Measurements from ENCODE around the gene VTI1A.
"Not testable (repeated sequence)": the region's sequence is repeated elsewhere in the genome, so short reads cannot be mapped to it uniquely, and the experiment has no call there.

The VTI1A gene

DNA sequence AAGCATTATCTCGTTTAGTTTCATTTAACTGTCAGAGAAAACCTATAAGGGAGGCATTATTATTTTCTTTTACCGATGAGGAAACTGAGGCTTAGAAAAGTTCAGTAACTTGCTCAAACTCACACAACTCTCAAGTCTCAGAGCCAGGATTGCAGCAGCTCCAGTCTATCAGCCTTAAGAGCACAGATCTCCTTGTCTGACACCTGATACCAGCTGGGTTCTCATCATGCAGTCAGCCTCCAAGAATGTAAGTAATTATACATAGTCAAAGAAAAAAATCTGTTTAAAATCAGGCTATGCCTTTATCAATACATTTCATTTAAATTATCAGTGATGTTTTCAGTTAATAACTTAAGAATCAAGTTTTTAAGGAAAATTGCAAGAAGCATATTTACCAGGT, 266.4 kb downstream of the VTI1A start:
- H3K27me3 Mint-ChIP-seq, result no peaks in the 10 kb centered on the region
- H3K4me3 Mint-ChIP-seq, result no peak overlapping the region
- H3K4me1 Mint-ChIP-seq (ENCODE audit: low read depth), result no peaks in the 10 kb centered on the region
- no peak overlapping the region for H3K27ac Mint-ChIP-seq
- no peaks in the 10 kb centered on the region for H3K9me3 Mint-ChIP-seq
- H3K36me3 Mint-ChIP-seq (ENCODE audit: low read depth), result peaks cover 22% of the 10 kb centered on the region

DNA sequence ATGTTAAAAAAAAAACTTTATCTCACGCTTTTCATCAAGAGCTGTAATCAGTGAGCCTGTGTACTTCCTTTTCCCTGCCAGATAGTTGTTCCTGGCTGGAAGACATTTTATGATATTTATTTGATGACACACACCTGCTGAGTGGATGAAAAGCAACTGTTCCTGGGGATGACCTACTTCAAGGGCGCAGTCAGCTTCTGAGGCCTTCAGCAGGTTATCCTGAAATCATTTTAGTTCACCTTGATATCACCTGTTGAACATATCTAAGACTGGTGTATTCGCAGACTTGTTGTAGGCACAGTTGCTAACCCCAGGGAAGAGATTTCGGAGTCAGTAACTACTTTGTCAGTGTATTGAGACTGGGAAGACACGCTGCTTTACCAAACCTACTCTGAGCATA, 268.6 kb downstream of the VTI1A start:
- no peaks in the 10 kb centered on the region for H3K27me3 Mint-ChIP-seq
- no peaks in the 10 kb centered on the region for H3K4me1 Mint-ChIP-seq (ENCODE audit: low read depth)
- H3K4me3 Mint-ChIP-seq, result no peak overlapping the region
- no peak overlapping the region for H3K27ac Mint-ChIP-seq
- H3K9me3 Mint-ChIP-seq, result no peaks in the 10 kb centered on the region
- peaks cover 22% of the 10 kb centered on the region for H3K36me3 Mint-ChIP-seq (ENCODE audit: low read depth)

DNA sequence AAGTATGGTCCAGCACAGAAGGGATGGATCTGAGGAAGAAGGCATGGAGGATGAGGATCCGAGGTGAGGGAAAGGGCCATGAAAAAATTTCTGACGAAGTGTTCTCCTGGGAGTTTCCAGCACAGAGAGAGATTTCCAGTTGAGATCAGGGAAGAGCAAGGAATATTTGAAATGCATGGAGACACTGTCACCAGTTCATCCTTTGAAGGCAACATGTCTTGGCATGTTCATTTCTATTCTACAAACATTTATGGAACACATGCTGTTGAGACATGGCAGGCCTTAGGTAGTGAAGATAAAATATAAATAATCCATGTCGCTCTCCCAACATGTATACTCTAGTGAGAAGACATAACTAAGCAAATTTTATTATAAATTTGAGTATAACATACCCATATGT, 269.1 kb downstream of the VTI1A start:
- H3K4me1 Mint-ChIP-seq (ENCODE audit: low read depth), result no peaks in the 10 kb centered on the region
- H3K9me3 Mint-ChIP-seq, result no peaks in the 10 kb centered on the region
- peaks cover 22% of the 10 kb centered on the region for H3K36me3 Mint-ChIP-seq (ENCODE audit: low read depth)
- no peaks in the 10 kb centered on the region for H3K27me3 Mint-ChIP-seq
- no peak overlapping the region for H3K4me3 Mint-ChIP-seq
- no peak overlapping the region for H3K27ac Mint-ChIP-seq

DNA sequence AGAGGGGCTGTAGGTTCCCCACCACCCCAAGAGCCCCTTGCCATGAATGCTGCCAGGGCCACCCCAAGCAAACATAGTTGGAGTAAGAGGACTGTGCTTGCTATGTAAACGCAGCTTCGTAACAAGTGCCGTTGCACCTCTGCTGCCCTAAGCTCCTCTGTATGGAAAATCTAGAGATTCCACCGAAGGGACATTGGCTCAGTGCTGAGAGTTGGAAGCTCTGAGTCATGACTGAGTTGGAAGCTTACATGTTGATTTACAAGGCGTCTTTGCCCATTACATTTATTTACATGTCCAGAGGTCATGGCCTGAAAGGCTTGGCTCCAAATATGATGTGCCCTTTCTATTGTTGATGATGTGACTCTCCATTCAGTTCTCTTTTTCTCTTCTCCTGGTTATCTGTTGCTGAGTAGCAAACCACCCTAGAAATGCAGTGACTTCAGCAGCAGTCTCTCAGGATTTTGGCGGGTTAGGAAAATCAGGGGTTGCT, 270.0 kb downstream of the VTI1A start:
- Mint-ChIP-seq H3K9me3 (no peaks in the 10 kb centered on the region), H3K4me3 (no peak overlapping the region), H3K4me1 (ENCODE audit: low read depth) (no peaks in the 10 kb centered on the region), H3K36me3 (ENCODE audit: low read depth) (peaks cover 21% of the 10 kb centered on the region), H3K27me3 (no peaks in the 10 kb centered on the region), H3K27ac (no peak overlapping the region)

DNA sequence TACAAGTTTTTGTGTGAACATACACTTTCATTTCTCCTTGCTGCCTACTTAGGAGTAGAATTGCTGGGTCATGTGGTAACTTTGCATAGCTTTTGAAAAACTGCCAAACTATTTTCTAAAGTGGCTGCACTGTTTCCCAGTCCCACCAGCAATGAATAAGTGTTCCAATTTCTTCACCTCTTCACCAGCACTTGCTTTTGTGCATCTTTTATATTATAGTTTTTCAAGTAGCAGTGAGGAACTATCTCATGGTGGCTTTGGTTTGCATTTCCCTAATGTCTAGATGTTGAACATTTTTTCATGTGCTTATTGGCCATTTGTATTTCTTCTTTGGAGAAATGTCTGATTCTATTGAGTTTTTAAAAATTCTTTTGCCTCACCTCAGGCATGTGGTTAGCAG, 273.2 kb downstream of the VTI1A start:
- peaks cover 10% of the 10 kb centered on the region for H3K36me3 Mint-ChIP-seq (ENCODE audit: low read depth)
- H3K27ac Mint-ChIP-seq, result no peak overlapping the region
- H3K27me3 Mint-ChIP-seq, result no peaks in the 10 kb centered on the region
- no peaks in the 10 kb centered on the region for H3K4me1 Mint-ChIP-seq (ENCODE audit: low read depth)
- no peaks in the 10 kb centered on the region for H3K9me3 Mint-ChIP-seq
- H3K4me3 Mint-ChIP-seq, result no peak overlapping the region

DNA sequence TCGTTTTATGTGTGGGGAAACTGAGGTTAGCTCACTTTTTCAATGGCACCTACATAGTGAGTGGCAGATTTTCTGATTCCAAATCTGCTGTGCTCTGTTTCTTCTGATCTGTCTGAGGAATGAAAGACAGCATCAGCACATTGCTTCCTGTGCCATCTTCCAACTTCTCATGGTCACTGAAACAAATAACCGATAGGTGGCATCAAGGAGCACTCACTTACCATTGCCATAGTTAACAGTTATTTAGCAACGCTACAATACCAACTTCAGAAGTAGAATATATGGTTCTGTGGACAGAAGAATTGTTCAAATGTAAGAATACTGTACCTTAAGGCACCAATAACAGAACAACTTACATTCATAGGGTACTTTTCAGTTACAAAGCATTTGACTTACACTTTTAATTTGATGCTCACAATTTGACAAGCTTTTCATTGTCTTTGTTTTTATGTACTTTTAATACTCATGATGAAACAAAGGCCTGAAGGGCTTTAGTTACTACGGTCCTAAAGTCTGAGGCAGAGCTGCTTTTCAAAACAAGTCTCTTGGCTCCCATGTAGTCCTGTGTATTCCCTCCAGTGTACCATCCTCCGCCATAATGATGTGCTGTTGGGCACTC, 274.2 kb downstream of the VTI1A start:
- Mint-ChIP-seq H3K27ac (no peak overlapping the region), H3K4me1 (ENCODE audit: low read depth) (no peaks in the 10 kb centered on the region), H3K4me3 (no peak overlapping the region), H3K36me3 (ENCODE audit: low read depth) (no peaks in the 10 kb centered on the region), H3K9me3 (no peaks in the 10 kb centered on the region), H3K27me3 (no peaks in the 10 kb centered on the region)

DNA sequence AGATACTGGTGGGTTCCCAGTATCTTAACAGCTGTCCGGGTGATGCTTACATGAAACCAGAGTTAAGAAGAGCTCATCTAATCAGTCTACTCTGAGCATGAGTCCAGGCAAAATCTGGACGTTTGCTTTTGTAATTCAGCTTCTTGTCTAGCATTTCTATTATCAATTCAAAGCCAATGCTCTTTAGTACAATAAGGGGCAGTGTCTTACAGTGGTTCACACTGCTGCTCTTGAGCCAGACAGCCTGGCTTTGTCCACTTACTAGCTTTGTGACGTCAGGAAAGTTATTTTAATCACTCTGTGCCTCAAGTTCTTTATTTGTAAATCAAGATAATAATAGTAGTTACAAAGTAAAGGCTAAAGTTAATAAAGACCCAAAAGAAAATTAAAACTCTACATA, 275.7 kb downstream of the VTI1A start:
- Mint-ChIP-seq H3K4me3 (no peak overlapping the region), H3K9me3 (no peaks in the 10 kb centered on the region), H3K36me3 (ENCODE audit: low read depth) (no peaks in the 10 kb centered on the region), H3K27me3 (no peaks in the 10 kb centered on the region), H3K27ac (no peak overlapping the region), H3K4me1 (ENCODE audit: low read depth) (no peaks in the 10 kb centered on the region)

DNA sequence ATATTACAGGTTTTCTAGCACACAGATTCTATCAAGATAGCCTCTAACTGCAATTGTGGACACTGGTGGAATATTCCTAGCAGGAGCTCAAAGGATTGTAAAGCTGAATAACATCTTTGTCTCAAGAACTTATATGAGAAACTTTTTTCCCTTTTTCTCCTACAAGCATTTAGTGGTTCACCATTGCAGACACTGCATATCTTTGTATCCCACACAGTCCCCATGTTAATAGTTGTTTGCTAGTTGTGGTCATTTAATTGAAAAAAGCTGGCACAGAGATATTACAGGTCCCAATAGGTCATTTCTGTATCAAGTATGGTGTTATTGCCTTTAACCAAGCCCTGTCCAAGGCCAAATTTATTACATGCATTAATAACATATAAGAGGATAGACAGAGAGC, 276.9 kb downstream of the VTI1A start:
- Mint-ChIP-seq H3K27ac (no peak overlapping the region), H3K9me3 (no peaks in the 10 kb centered on the region), H3K27me3 (no peaks in the 10 kb centered on the region), H3K36me3 (ENCODE audit: low read depth) (no peaks in the 10 kb centered on the region), H3K4me3 (no peak overlapping the region), H3K4me1 (ENCODE audit: low read depth) (no peaks in the 10 kb centered on the region)

DNA sequence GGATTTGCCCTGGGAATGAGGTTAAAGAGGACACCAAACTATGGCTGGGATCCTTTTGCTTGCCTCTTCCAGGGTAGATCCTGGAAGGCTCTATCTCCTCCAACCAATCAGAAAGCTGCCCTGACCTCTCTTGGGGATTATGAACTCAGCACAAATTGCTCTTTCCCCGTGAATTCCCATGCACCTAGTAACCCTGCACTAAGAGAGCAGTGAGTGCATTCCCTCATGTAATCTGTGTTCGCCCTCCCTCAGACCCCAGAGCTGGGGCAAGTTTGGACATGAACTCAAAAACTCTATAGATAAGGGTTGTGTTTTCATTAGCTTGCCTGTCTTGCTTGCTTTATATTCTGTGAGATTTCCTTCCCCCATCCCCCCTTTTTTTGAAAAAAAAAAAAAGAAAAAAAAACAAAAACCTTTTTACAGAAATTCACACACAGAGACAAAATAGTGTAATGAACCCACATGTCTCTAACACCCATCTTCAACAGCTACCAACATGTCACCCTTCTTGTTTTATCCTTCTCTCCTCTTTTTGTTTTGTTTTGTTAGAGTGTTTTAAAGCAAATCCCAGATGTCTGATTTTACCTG, 277.5 kb downstream of the VTI1A start:
- no peaks in the 10 kb centered on the region for H3K36me3 Mint-ChIP-seq (ENCODE audit: low read depth)
- H3K27ac Mint-ChIP-seq, result no peak overlapping the region
- no peak overlapping the region for H3K4me3 Mint-ChIP-seq
- no peaks in the 10 kb centered on the region for H3K9me3 Mint-ChIP-seq
- no peaks in the 10 kb centered on the region for H3K27me3 Mint-ChIP-seq
- no peaks in the 10 kb centered on the region for H3K4me1 Mint-ChIP-seq (ENCODE audit: low read depth)

DNA sequence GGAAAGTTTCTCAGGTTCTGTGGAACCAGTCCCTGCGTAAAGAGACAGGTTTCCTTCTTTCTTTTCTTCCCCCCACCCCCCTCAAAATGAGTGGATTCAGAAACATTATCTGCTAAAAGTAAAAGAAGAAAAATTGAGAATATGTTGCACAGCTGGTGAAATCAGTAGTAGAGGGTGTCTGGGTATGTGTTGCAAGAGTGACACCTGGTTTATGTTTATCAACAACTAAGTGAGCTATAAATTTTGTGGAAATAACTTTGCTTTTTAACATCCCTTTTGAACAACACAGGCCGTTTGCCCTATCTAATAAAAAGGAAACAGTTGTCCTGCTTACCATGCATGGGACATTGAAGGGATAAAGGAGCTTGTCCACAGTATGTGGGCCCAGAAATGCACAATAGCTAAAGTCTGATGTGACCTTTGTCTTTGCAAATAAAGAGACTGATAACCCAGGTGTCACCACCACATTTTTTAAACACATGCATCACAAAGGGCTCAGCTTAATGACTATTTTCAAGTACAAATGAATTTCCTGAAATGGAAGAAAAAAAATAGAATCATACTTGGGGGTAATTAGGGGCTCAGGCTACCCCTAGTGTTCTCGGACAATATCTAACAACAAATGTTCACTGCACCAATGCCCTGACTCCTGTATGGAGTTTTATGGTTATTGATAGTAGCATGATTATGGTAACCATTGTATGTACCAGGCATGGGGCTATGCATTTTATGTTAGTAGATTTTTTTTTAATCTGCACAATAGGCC, 281.3 kb downstream of the VTI1A start:
- no peak overlapping the region for H3K27ac Mint-ChIP-seq
- no peaks in the 10 kb centered on the region for H3K9me3 Mint-ChIP-seq
- H3K4me3 Mint-ChIP-seq, result no peak overlapping the region
- H3K4me1 Mint-ChIP-seq (ENCODE audit: low read depth), result no peaks in the 10 kb centered on the region
- H3K36me3 Mint-ChIP-seq (ENCODE audit: low read depth), result no peaks in the 10 kb centered on the region
- H3K27me3 Mint-ChIP-seq, result no peaks in the 10 kb centered on the region

DNA sequence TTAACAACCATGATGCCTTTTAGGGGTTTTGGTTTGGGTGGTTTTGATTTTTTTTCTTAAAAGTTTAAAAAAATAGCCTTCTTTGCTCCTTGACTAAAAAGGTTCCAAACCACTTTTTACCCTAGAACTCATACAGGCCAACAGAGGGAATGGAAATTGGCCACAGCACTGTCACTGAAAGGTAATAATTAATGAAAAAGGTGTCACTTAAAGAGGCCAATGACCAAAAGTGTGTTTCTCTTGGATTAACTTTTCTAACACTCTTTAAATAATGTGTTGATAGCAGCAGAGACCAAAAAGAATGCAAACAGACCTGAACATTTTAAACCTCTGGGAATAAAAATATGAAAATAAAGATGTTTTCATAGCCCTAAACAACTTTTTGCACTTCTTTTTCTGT, 282.0 kb downstream of the VTI1A start:
- Mint-ChIP-seq H3K27ac (no peak overlapping the region), H3K27me3 (no peaks in the 10 kb centered on the region), H3K36me3 (ENCODE audit: low read depth) (peaks cover 1% of the 10 kb centered on the region), H3K4me3 (no peak overlapping the region), H3K4me1 (ENCODE audit: low read depth) (no peaks in the 10 kb centered on the region), H3K9me3 (no peaks in the 10 kb centered on the region)

DNA sequence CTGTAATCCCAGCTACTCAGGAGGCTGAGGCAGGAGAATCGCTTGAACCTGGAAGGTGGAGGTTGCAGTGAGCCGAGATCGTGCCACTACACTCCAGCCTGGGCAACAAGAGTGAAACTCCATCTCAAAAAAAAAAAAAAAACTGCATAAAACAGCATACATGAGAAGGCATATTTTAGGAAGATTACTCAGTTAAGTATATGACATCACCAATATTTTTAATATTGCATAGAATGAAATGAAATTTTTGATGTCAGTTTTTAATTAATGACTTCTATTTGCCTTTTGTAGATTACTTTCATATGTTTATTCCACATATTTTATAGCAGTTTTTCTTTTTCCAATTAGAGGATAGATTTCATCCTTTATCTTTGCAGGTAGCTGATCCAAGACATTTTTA, 284.4 kb downstream of the VTI1A start:
- not testable (repeated sequence) for H3K4me1 Mint-ChIP-seq (ENCODE audit: low read depth); H3K9me3 Mint-ChIP-seq; H3K36me3 Mint-ChIP-seq (ENCODE audit: low read depth); H3K4me3 Mint-ChIP-seq; H3K27ac Mint-ChIP-seq; H3K27me3 Mint-ChIP-seq

DNA sequence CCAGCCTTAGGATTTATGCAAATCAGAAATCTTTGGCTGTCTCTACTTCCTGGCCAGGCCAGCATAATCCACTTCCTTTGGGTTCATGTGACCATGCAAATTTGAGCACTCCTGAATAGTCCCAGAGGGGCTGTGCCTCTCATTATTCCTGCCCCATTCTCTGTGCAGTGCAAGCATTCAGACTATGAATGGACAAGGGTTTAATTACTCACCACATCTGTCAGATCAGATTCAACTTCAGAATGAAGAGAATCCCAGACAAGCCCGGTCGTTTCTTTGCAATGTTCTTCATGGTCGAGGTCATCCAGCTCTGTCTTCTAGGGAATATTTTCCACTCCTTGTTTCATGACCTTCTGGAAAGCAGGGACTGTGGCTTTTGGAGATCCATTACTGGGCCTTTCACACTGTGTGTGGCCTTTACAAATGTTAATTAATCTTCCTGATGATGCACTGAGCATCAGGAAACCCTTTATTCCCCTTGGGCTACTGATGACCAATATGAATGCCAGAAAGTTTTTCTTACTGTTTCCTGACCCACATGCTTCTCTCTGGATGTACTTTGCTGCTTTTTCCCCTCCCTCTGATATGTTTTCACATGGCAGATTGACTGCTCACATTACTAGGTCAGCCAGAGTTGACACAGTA, 285.4 kb downstream of the VTI1A start:
- H3K9me3 Mint-ChIP-seq, result no peaks in the 10 kb centered on the region
- no peaks in the 10 kb centered on the region for H3K27me3 Mint-ChIP-seq
- H3K4me3 Mint-ChIP-seq, result no peak overlapping the region
- H3K4me1 Mint-ChIP-seq (ENCODE audit: low read depth), result no peaks in the 10 kb centered on the region
- no peak overlapping the region for H3K27ac Mint-ChIP-seq
- peaks cover 9% of the 10 kb centered on the region for H3K36me3 Mint-ChIP-seq (ENCODE audit: low read depth)

DNA sequence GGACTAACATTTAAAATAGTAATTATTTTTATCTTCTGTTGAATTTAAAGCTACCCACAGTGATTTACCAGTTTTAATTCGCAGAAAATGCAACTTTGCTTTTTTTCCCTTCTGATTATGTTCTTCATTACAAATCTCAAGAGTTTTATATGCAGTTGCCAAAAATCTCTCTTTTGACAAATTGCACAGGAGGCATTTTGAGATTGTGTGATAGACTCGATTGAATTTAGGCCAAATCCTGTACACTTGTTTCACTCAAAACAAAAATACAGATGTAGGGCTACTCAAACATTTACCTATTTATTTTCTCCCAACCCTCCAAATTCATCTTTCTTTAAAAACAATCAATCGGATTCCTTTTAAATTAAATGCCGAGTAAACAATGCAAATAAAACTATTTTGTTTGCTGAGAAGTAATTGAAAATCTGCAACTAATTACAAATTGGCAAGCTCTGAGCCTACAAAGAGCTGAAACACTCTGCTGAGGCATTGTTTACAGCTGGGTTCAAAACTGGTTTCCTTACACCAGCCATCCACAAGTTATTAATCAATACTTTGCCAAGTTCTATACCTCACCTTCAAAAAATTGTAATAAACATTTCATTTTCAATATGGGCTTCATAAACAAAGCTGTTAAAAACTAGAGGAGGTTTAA, 288.2 kb downstream of the VTI1A start:
- Mint-ChIP-seq H3K9me3 (peaks cover 5% of the 10 kb centered on the region), H3K36me3 (ENCODE audit: low read depth) (peaks cover 28% of the 10 kb centered on the region), H3K4me1 (ENCODE audit: low read depth) (no peaks in the 10 kb centered on the region), H3K27ac (no peak overlapping the region), H3K4me3 (no peak overlapping the region), H3K27me3 (no peaks in the 10 kb centered on the region)

All from stimulated activated naive CD8-positive, alpha-beta T cell treated with anti-CD3 and anti-CD28 coated beads, Interleukin-15, Interleukin-2, amounts not matched to agents 100 ng/mL and 50 ng/mL, for 24 hours (primary cell).